Measurements from ENCODE around the gene ZNF804B.

ZNF804B gene

GRCh38 chr7:88842201-88842600 is 82.7 kb downstream of the ZNF804B start:
- no peak for DNase-seq (ENCODE audit: low read depth)

GRCh38 chr7:88845091-88845490 is 85.6 kb downstream of the ZNF804B start:
- no peak for DNase-seq (ENCODE audit: low read depth)

GRCh38 chr7:88851220-88851619 is 91.7 kb downstream of the ZNF804B start:
- no peak for DNase-seq (ENCODE audit: low read depth)

- DNase-seq (ENCODE audit: low read depth) = no peak
These were observed 99.8 kb downstream of the ZNF804B start for GRCh38 chr7:88859288-88859687.

- no peak for DNase-seq (ENCODE audit: low read depth)
These were observed 106.9 kb downstream of the ZNF804B start for GRCh38 chr7:88866265-88866863.

- DNase-seq (ENCODE audit: low read depth) = no peak
These were observed 107.7 kb downstream of the ZNF804B start for GRCh38 chr7:88867158-88867557.

GRCh38 chr7:88868456-88868855 is 109.0 kb downstream of the ZNF804B start:
- DNase-seq (ENCODE audit: low read depth) = no peak

GRCh38 chr7:88881136-88881535 is 121.6 kb downstream of the ZNF804B start:
- no peak for DNase-seq (ENCODE audit: low read depth)

- no peak for DNase-seq (ENCODE audit: low read depth)
These were observed 125.6 kb downstream of the ZNF804B start for GRCh38 chr7:88885131-88885530.

GRCh38 chr7:88888684-88889083 is 129.2 kb downstream of the ZNF804B start:
- DNase-seq (ENCODE audit: low read depth) = no peak

GRCh38 chr7:88910516-88910915 is 151.0 kb downstream of the ZNF804B start:
- DNase-seq (ENCODE audit: low read depth) = no peak

- DNase-seq (ENCODE audit: low read depth) = no peak
These were observed 153.4 kb downstream of the ZNF804B start for GRCh38 chr7:88912852-88913251.

- DNase-seq (ENCODE audit: low read depth) = no peak
These were observed 156.1 kb downstream of the ZNF804B start for GRCh38 chr7:88915615-88916014.

- DNase-seq (ENCODE audit: low read depth) = no peak
These were observed 160.1 kb downstream of the ZNF804B start for GRCh38 chr7:88919478-88920131.

GRCh38 chr7:88922944-88923343 is 163.4 kb downstream of the ZNF804B start:
- no peak for DNase-seq (ENCODE audit: low read depth)

GRCh38 chr7:88928276-88928675 is 168.8 kb downstream of the ZNF804B start:
- DNase-seq (ENCODE audit: low read depth) = no peak

GRCh38 chr7:88929719-88930118 is 170.2 kb downstream of the ZNF804B start:
- no peak for DNase-seq (ENCODE audit: low read depth)

GRCh38 chr7:88933285-88933684 is 173.8 kb downstream of the ZNF804B start:
- no peak for DNase-seq (ENCODE audit: low read depth)

GRCh38 chr7:88942815-88943501 is 183.5 kb downstream of the ZNF804B start:
- DNase-seq (ENCODE audit: low read depth) = no peak

- DNase-seq (ENCODE audit: low read depth) = no peak
These were observed 192.3 kb downstream of the ZNF804B start for GRCh38 chr7:88951826-88952225.

- DNase-seq (ENCODE audit: low read depth) = no peak
These were observed 204.9 kb downstream of the ZNF804B start for GRCh38 chr7:88964418-88964817.

- DNase-seq (ENCODE audit: low read depth) = no peak
These were observed 205.9 kb downstream of the ZNF804B start for GRCh38 chr7:88965371-88965770.

GRCh38 chr7:88967432-88967831 is 207.9 kb downstream of the ZNF804B start:
- no peak for DNase-seq (ENCODE audit: low read depth)
